GM21423 (cell line): Measurements from ENCODE around the gene CEP55.
"Not testable (repeated sequence)": the region's sequence is repeated elsewhere in the genome, so short reads cannot be mapped to it uniquely, and the experiment has no call there.

Source experiments
- ATAC-seq: cut with Tn5 transposase; IDR thresholded peaks from one replicate; pipeline ENCODE4 v1.9.1; 2021; ENCODE audit warnings: mild to moderate bottlenecking, moderate library complexity; ENCODE audit not compliant: unreplicated experiment

CEP55 gene

GRCh38 chr10:93505075-93505474 is 8.7 kb downstream of the CEP55 start:
- no peak for ATAC-seq

GRCh38 chr10:93509816-93510215 is 13.4 kb downstream of the CEP55 start:
- ATAC-seq, result no peak

GRCh38 chr10:93512565-93512964 is 16.2 kb downstream of the CEP55 start:
- no peak for ATAC-seq

GRCh38 chr10:93513091-93513490 is 16.7 kb downstream of the CEP55 start:
- ATAC-seq, result no peak

- no peak for ATAC-seq
Observed at GRCh38 chr10:93514521-93514920, 18.1 kb downstream of the CEP55 start.

GRCh38 chr10:93515071-93516005 is 18.9 kb downstream of the CEP55 start:
- no peak for ATAC-seq

- no peak for ATAC-seq
Observed at GRCh38 chr10:93516006-93516380, 19.6 kb downstream of the CEP55 start.

GRCh38 chr10:93518531-93518930 is 22.1 kb downstream of the CEP55 start:
- ATAC-seq, result no peak

- no peak for ATAC-seq
Observed at GRCh38 chr10:93535293-93535692, 38.9 kb downstream of the CEP55 start.

- ATAC-seq, result not testable (repeated sequence)
Observed at GRCh38 chr10:93540871-93541270, 44.5 kb downstream of the CEP55 start.

- ATAC-seq, result no peak
Observed at GRCh38 chr10:93541402-93542357, 45.3 kb downstream of the CEP55 start.

GRCh38 chr10:93542358-93542791 is 46.0 kb downstream of the CEP55 start:
- no peak for ATAC-seq

GRCh38 chr10:93546995-93547394 is 50.6 kb downstream of the CEP55 start:
- ATAC-seq, result not testable (repeated sequence)

- ATAC-seq, result no peak
Observed at GRCh38 chr10:93547522-93547921, 51.1 kb downstream of the CEP55 start.

GRCh38 chr10:93548376-93549071 is 52.1 kb downstream of the CEP55 start:
- no peak for ATAC-seq

- no peak for ATAC-seq
Observed at GRCh38 chr10:93550606-93551005, 54.2 kb downstream of the CEP55 start.

- no peak for ATAC-seq
Observed at GRCh38 chr10:93552780-93553179, 56.4 kb downstream of the CEP55 start.

- ATAC-seq, result no peak
Observed at GRCh38 chr10:93553482-93554315, 57.3 kb downstream of the CEP55 start.

- no peak for ATAC-seq
Observed at GRCh38 chr10:93554316-93554663, 57.9 kb downstream of the CEP55 start.

- no peak for ATAC-seq
Observed at GRCh38 chr10:93554760-93555432, 58.5 kb downstream of the CEP55 start.
